ENCODE results near the gene DPY19L1. TPM values are rescaled to one million over a fixed set of nuclear protein-coding genes. Genes with fewer than 3 reads are reported as not detected.

The DPY19L1 gene
- total RNA-seq, 1 experiment from 2014 or later = 90.4 TPM

GRCh38 chr7:35015346-35015859 lies 21.9 kb downstream of the DPY19L1 start:
- BruUV-seq (replicated peaks) = no TSS peak
- Mint-ChIP-seq H3K27ac (ENCODE audit: unreplicated experiment) (no peak overlapping the region), H3K36me3 (ENCODE audit: insufficient read depth, unreplicated experiment) (peaks cover 26% of the 10 kb centered on the region), H3K9me3 (ENCODE audit: low read depth, unreplicated experiment) (no peaks in the 10 kb centered on the region), H3K4me1 (ENCODE audit: low read depth, unreplicated experiment) (peaks cover 32% of the 10 kb centered on the region), H3K4me3 (ENCODE audit: low read depth, unreplicated experiment) (no peak overlapping the region), H3K27me3 (ENCODE audit: unreplicated experiment) (no peaks in the 10 kb centered on the region)
- intact Hi-C loops (cut with micrococcal nuclease; ENCODE audit: unreplicated experiment) = no loop called here
- CTCF ChIA-PET = no interaction called here
- DNase-seq = no peak
- no peak for TF ChIP-seq CTCF (IDR thresholded peaks at IDR 0.05; ENCODE audit: unreplicated experiment)

- Mint-ChIP-seq H3K4me3 (ENCODE audit: low read depth, unreplicated experiment) (no peak overlapping the region), H3K27ac (ENCODE audit: unreplicated experiment) (peak overlapping the region; percentile 66), H3K27me3 (ENCODE audit: unreplicated experiment) (no peaks in the 10 kb centered on the region), H3K36me3 (ENCODE audit: insufficient read depth, unreplicated experiment) (peaks cover 31% of the 10 kb centered on the region), H3K4me1 (ENCODE audit: low read depth, unreplicated experiment) (peaks cover 40% of the 10 kb centered on the region), H3K9me3 (ENCODE audit: low read depth, unreplicated experiment) (no peaks in the 10 kb centered on the region)
- intact Hi-C loops (cut with micrococcal nuclease; ENCODE audit: unreplicated experiment) = no loop called here
- CTCF ChIA-PET = no interaction called here
- BruUV-seq (replicated peaks) = no TSS peak
- no peak for DNase-seq
- no peak for TF ChIP-seq CTCF (IDR thresholded peaks at IDR 0.05; ENCODE audit: unreplicated experiment)
Measured at GRCh38 chr7:35012160-35012559, 25.1 kb downstream of the DPY19L1 start.

- BruUV-seq (replicated peaks) = no TSS peak
- no peaks in the 10 kb centered on the region for H3K27me3 Mint-ChIP-seq (ENCODE audit: unreplicated experiment)
- H3K9me3 Mint-ChIP-seq (ENCODE audit: low read depth, unreplicated experiment) = no peaks in the 10 kb centered on the region
- TF ChIP-seq CTCF (IDR thresholded peaks at IDR 0.05; ENCODE audit: unreplicated experiment) = no peak
- intact Hi-C loops (cut with micrococcal nuclease; ENCODE audit: unreplicated experiment) = no loop called here
- no peak overlapping the region for H3K27ac Mint-ChIP-seq (ENCODE audit: unreplicated experiment)
- CTCF ChIA-PET = no interaction called here
- H3K4me1 Mint-ChIP-seq (ENCODE audit: low read depth, unreplicated experiment) = peaks cover 50% of the 10 kb centered on the region
- H3K36me3 Mint-ChIP-seq (ENCODE audit: insufficient read depth, unreplicated experiment) = peaks cover 23% of the 10 kb centered on the region
- H3K4me3 Mint-ChIP-seq (ENCODE audit: low read depth, unreplicated experiment) = no peak overlapping the region
- no peak for DNase-seq
Measured at GRCh38 chr7:35011085-35011484, 26.2 kb downstream of the DPY19L1 start.

GRCh38 chr7:35007768-35008167 lies 29.5 kb downstream of the DPY19L1 start:
- H3K4me1 Mint-ChIP-seq (ENCODE audit: low read depth, unreplicated experiment) = peaks cover 73% of the 10 kb centered on the region
- TF ChIP-seq CTCF (IDR thresholded peaks at IDR 0.05; ENCODE audit: unreplicated experiment) = no peak
- no peaks in the 10 kb centered on the region for H3K27me3 Mint-ChIP-seq (ENCODE audit: unreplicated experiment)
- no peak for DNase-seq
- H3K9me3 Mint-ChIP-seq (ENCODE audit: low read depth, unreplicated experiment) = no peaks in the 10 kb centered on the region
- no peak overlapping the region for H3K4me3 Mint-ChIP-seq (ENCODE audit: low read depth, unreplicated experiment)
- H3K36me3 Mint-ChIP-seq (ENCODE audit: insufficient read depth, unreplicated experiment) = peaks cover 38% of the 10 kb centered on the region
- no TSS peak for BruUV-seq (replicated peaks)
- intact Hi-C loops (cut with micrococcal nuclease; ENCODE audit: unreplicated experiment) = no loop called here
- CTCF ChIA-PET = no interaction called here
- peak overlapping the region; percentile 16 for H3K27ac Mint-ChIP-seq (ENCODE audit: unreplicated experiment)

All from Calu3 (cell line).